GM23338 (cell line): ENCODE measurements around the gene IGFBP6. TPM values are rescaled to one million over a fixed set of nuclear protein-coding genes. Genes with fewer than 3 reads are reported as not detected.
A peak's percentile ranks its signal among the peaks of the same experiment; 100 is the strongest.
"Not testable (repeated sequence)": the region's sequence is repeated elsewhere in the genome, so short reads cannot be mapped to it uniquely, and the experiment has no call there.

Experiments
- ATAC-seq: fragments of 200-7000 bp; cut with Tn5 transposase; 3 replicates; pipeline ENCODE4 v1.9.1; 2020
- DNase-seq: peaks from one replicate; pipeline ENCODE4 v3.0.0-alpha.2; 2015; ENCODE audit warnings: low spot score
- H2AFZ ChIP-seq: fragments of 200-600 bp; sonication (generic); 2 replicates; pipeline ENCODE4 v1.8.0; 2016; ENCODE audit warnings: antibody characterized with exemption, mild to moderate bottlenecking, moderate library complexity
- H3F3A ChIP-seq: fragments of 200-600 bp; sonication (generic); replicated peaks from 2 replicates; pipeline ENCODE4 v1.8.0; 2017; ENCODE audit warnings: antibody characterized with exemption, mixed run types, low read depth
- H3K27ac ChIP-seq: fragments of 200-600 bp; sonication (generic); 2 replicates; pipeline ENCODE4 v1.6.1; 2016; ENCODE audit warnings: low read depth
- H3K27me3 ChIP-seq: fragments of 200-600 bp; sonication (generic); 2 replicates; pipeline ENCODE4 v1.8.0; 2016; ENCODE audit warnings: mild to moderate bottlenecking, mixed run types, moderate library complexity; ENCODE audit not compliant: insufficient read depth
- H3K36me3 ChIP-seq: fragments of 200-600 bp; sonication (generic); 2 replicates; pipeline ENCODE4 v1.8.0; 2016; ENCODE audit warnings: mild to moderate bottlenecking; ENCODE audit not compliant: insufficient read depth
- H3K4me1 ChIP-seq: fragments of 200-600 bp; sonication (generic); 2 replicates; pipeline ENCODE4 v1.8.0; 2016; ENCODE audit warnings: mild to moderate bottlenecking, moderate library complexity; ENCODE audit not compliant: insufficient read depth
- H3K4me2 ChIP-seq: fragments of 200-600 bp; sonication (generic); 2 replicates; pipeline ENCODE4 v1.7.1; 2017; ENCODE audit warnings: mixed run types
- H3K4me3 ChIP-seq: fragments of 200-600 bp; sonication (generic); 2 replicates; pipeline ENCODE4 v1.6.1; 2016; ENCODE audit warnings: mixed run types
- H3K79me2 ChIP-seq: fragments of 200-600 bp; sonication (generic); replicated peaks from 2 replicates; pipeline ENCODE4 v1.8.0; 2017; ENCODE audit warnings: mild to moderate bottlenecking; ENCODE audit not compliant: insufficient read depth
- H3K9me2 ChIP-seq: fragments of 200-600 bp; sonication (generic); 2 replicates; pipeline ENCODE4 v1.8.0; 2017; ENCODE audit not compliant: insufficient read depth
- H4K20me1 ChIP-seq: fragments of 200-600 bp; sonication (generic); replicated peaks from 2 replicates; pipeline ENCODE4 v1.8.0; 2017; ENCODE audit warnings: mild to moderate bottlenecking; ENCODE audit not compliant: insufficient read depth
- H3K27ac Mint-ChIP-seq: 2 replicates; pipeline ENCODE4 v1.8.0; 2020; ENCODE audit warnings: inconsistent platforms, mild to moderate bottlenecking, moderate library complexity, mixed read lengths
- H3K27me3 Mint-ChIP-seq: 3 replicates; pipeline ENCODE4 v1.8.0; 2022; ENCODE audit warnings: low read depth, mild to moderate bottlenecking, moderate library complexity, mixed read lengths, inconsistent platforms; ENCODE audit not compliant: insufficient read depth, poor library complexity
- H3K36me3 Mint-ChIP-seq: 3 replicates; pipeline ENCODE4 v1.8.0; 2021; ENCODE audit warnings: low read depth, mild to moderate bottlenecking, inconsistent platforms, moderate library complexity, mixed read lengths
- H3K4me1 Mint-ChIP-seq: 3 replicates; pipeline ENCODE4 v1.8.0; 2020; ENCODE audit warnings: mild to moderate bottlenecking, inconsistent platforms, mixed read lengths
- H3K4me3 Mint-ChIP-seq: 3 replicates; pipeline ENCODE4 v1.8.0; 2021; ENCODE audit warnings: moderate library complexity, mild to moderate bottlenecking, inconsistent platforms, mixed read lengths
- H3K9me3 Mint-ChIP-seq: 3 replicates; pipeline ENCODE4 v1.8.0; 2020; ENCODE audit warnings: moderate library complexity, mild to moderate bottlenecking, inconsistent platforms, mixed read lengths
- EZH2 ChIP-seq: fragments of 200-600 bp; sonication (generic); IDR thresholded peaks from one replicate; pipeline ENCODE4 v1.8.0; 2017; ENCODE audit warnings: antibody characterized with exemption, mild to moderate bottlenecking, low read depth; ENCODE audit not compliant: unreplicated experiment
- EZH2phosphoT487 ChIP-seq: fragments of 200-600 bp; sonication (generic); IDR thresholded peaks from one replicate; pipeline ENCODE4 v1.8.1; 2018; ENCODE audit warnings: antibody characterized with exemption; ENCODE audit not compliant: unreplicated experiment
- JUNB ChIP-seq: IDR thresholded peaks from one replicate; pipeline ENCODE4 v1.6.1; 2016; ENCODE audit warnings: antibody characterized with exemption; ENCODE audit not compliant: unreplicated experiment
- NANOG ChIP-seq: IDR thresholded peaks from 2 replicates; pipeline ENCODE4 v1.6.1; 2016; ENCODE audit warnings: antibody characterized with exemption, borderline replicate concordance
- POLR2AphosphoS5 ChIP-seq: IDR thresholded peaks from 2 replicates; pipeline ENCODE4 v1.6.1; 2016; ENCODE audit warnings: antibody characterized with exemption, low read depth
- STAT1 ChIP-seq: IDR thresholded peaks from one replicate; pipeline ENCODE4 v1.6.1; 2016; ENCODE audit warnings: antibody characterized with exemption; ENCODE audit not compliant: unreplicated experiment
- ZNF114 ChIP-seq: fragments of 250-450 bp; sonication (Bioruptor Pico); IDR thresholded peaks from 2 replicates; pipeline ENCODE4 v1.5.0; 2020; ENCODE audit warnings: mild to moderate bottlenecking, moderate library complexity
- polyA plus RNA-seq: library from polyadenylated mRNA; unstranded; fragments of >200 nt; fragmentation: Nextera tagmentation; extraction: Ambion mirVana; gene quantifications from 2 replicates; pipeline ENCODE4 v1.2.1, GENCODE V29; 2016
- total RNA-seq: library from RNA; depleted of rRNA; stranded (reverse); fragments of >200 nt; shearing (Covaris generic); gene quantifications from 2 replicates; pipeline ENCODE4 v1.2.3, GENCODE V29; 2014
- TF ChIP-seq, protein P1 (sequence below), 2 experiments: fragments of 200-600 bp in 1 of 2; sonication (generic) in 1 of 2; conservative IDR thresholded peaks; 2 replicates each; pipeline versions ENCODE4 v1.5.1 to v1.6.1; 2016 to 2017; ENCODE audit warnings: antibody characterized with exemption in 2 of 2, low read depth in 2 of 2, mild to moderate bottlenecking in 2 of 2, moderate library complexity in 1 of 2
- TF ChIP-seq, protein P2 (sequence below): IDR thresholded peaks from one replicate; pipeline ENCODE4 v1.6.1; 2018; ENCODE audit warnings: antibody characterized with exemption; ENCODE audit not compliant: unreplicated experiment
- TF ChIP-seq, protein P3 (sequence below): fragments of 250-450 bp; sonication (Bioruptor Pico); IDR thresholded peaks from 2 replicates; pipeline ENCODE4 v1.5.0; 2020; ENCODE audit warnings: mild to moderate bottlenecking, moderate library complexity

The IGFBP6 gene
- total and polyA plus RNA-seq, 2 experiments from 2014 or later: 14.7 to 16.6 TPM

DNA sequence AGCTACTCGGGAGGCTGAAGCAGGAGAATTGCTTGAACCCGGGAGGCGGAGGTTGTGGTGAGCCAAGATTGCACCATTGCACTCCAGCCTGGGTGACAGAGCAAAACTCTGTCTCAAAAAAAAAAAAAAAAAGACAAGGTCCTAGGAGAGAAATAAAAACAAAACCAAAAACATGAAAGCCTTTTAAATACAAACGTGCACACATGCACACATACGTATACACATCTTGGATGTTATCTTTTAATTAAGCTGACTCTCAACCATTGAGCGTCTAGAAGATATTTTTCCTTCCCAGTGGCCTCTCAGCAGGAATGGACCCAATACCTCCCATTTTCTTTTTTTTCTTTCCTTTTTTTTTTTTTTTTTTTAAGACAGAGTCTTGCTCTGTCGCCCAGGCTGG lies 15.0 kb downstream of the IGFBP6 start:
- H3K4me1 Mint-ChIP-seq, H3K4me3 Mint-ChIP-seq: not testable (repeated sequence)
- peaks cover 14% of the 10 kb centered on the region; the same call in 2 of the 3 replicates for H3K9me3 Mint-ChIP-seq

DNA sequence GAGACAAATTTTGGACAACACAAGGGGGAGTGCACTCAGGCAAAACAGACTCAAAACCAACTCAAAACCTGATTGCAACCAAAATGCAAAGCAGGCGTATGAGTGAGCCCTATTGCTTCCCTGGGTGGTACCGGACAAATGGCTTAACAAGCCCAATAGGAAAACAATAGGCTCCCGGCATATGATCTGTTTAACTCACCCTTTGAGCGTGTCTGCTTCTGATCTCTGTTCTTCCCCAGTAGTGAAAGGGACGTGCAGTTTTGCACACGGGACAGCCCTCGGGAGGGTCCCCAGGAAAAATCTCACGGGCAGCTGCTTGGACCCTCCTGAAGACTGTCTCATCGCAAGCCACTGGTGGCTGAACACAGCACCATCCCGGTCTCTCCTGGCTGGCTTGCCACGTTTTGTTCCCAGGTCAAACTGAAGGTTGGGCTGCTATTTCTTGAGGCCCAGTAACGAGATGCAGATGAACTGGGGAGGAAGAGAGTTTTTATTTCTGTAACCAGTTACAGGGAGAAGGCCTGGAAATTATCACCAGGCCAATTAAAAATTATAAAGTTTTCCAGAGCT lies 15.8 kb downstream of the IGFBP6 start:
- H3K4me2 ChIP-seq: no peak overlapping the region
- H3K9me2 ChIP-seq: no peaks in the 10 kb centered on the region
- no peak overlapping the region for H3K4me3 Mint-ChIP-seq
- ATAC-seq: no peak
- H3K27ac Mint-ChIP-seq: no peak overlapping the region
- H3K79me2 ChIP-seq: no peaks in the 10 kb centered on the region
- peaks cover 3% of the 10 kb centered on the region for H3K27me3 Mint-ChIP-seq
- H3F3A ChIP-seq: 0 out of 2 replicates have a peak, but pooled peaks cover 4% of the 10 kb centered on the region
- H3K36me3 ChIP-seq: no peaks in the 10 kb centered on the region; the same call in 1 of the 2 replicates
- H3K9me3 Mint-ChIP-seq: peaks cover 14% of the 10 kb centered on the region; the same call in 2 of the 3 replicates
- H3K4me1 ChIP-seq: 0 out of 2 replicates have a peak, but pooled peaks cover under 1% of the 10 kb centered on the region
- no peak overlapping the region for H3K27ac ChIP-seq
- DNase-seq: no peak
- H3K27me3 ChIP-seq: no peaks in the 10 kb centered on the region
- H4K20me1 ChIP-seq: no peaks in the 10 kb centered on the region
- no peak overlapping the region for H3K4me3 ChIP-seq
- H3K36me3 Mint-ChIP-seq: peaks cover 3% of the 10 kb centered on the region; the same call in 1 of the 3 replicates
- H2AFZ ChIP-seq: peak overlapping the region; percentile 38
- no peaks in the 10 kb centered on the region; the same call in 2 of the 3 replicates for H3K4me1 Mint-ChIP-seq
- TF ChIP-seq, protein P1, sequence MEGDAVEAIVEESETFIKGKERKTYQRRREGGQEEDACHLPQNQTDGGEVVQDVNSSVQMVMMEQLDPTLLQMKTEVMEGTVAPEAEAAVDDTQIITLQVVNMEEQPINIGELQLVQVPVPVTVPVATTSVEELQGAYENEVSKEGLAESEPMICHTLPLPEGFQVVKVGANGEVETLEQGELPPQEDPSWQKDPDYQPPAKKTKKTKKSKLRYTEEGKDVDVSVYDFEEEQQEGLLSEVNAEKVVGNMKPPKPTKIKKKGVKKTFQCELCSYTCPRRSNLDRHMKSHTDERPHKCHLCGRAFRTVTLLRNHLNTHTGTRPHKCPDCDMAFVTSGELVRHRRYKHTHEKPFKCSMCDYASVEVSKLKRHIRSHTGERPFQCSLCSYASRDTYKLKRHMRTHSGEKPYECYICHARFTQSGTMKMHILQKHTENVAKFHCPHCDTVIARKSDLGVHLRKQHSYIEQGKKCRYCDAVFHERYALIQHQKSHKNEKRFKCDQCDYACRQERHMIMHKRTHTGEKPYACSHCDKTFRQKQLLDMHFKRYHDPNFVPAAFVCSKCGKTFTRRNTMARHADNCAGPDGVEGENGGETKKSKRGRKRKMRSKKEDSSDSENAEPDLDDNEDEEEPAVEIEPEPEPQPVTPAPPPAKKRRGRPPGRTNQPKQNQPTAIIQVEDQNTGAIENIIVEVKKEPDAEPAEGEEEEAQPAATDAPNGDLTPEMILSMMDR (conservative IDR thresholded peaks at IDR 0.05; ENCODE audit: low read depth in 2 of 2): no peak
- no peak for TF ChIP-seq JUNB
- no peak for TF ChIP-seq EZH2phosphoT487
- no peak for TF ChIP-seq POLR2AphosphoS5
- TF ChIP-seq, protein P2, sequence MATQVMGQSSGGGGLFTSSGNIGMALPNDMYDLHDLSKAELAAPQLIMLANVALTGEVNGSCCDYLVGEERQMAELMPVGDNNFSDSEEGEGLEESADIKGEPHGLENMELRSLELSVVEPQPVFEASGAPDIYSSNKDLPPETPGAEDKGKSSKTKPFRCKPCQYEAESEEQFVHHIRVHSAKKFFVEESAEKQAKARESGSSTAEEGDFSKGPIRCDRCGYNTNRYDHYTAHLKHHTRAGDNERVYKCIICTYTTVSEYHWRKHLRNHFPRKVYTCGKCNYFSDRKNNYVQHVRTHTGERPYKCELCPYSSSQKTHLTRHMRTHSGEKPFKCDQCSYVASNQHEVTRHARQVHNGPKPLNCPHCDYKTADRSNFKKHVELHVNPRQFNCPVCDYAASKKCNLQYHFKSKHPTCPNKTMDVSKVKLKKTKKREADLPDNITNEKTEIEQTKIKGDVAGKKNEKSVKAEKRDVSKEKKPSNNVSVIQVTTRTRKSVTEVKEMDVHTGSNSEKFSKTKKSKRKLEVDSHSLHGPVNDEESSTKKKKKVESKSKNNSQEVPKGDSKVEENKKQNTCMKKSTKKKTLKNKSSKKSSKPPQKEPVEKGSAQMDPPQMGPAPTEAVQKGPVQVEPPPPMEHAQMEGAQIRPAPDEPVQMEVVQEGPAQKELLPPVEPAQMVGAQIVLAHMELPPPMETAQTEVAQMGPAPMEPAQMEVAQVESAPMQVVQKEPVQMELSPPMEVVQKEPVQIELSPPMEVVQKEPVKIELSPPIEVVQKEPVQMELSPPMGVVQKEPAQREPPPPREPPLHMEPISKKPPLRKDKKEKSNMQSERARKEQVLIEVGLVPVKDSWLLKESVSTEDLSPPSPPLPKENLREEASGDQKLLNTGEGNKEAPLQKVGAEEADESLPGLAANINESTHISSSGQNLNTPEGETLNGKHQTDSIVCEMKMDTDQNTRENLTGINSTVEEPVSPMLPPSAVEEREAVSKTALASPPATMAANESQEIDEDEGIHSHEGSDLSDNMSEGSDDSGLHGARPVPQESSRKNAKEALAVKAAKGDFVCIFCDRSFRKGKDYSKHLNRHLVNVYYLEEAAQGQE: no peak
- TF ChIP-seq EZH2: no peak
- no peak for TF ChIP-seq STAT1
- TF ChIP-seq NANOG: no peak
- TF ChIP-seq, protein P3, sequence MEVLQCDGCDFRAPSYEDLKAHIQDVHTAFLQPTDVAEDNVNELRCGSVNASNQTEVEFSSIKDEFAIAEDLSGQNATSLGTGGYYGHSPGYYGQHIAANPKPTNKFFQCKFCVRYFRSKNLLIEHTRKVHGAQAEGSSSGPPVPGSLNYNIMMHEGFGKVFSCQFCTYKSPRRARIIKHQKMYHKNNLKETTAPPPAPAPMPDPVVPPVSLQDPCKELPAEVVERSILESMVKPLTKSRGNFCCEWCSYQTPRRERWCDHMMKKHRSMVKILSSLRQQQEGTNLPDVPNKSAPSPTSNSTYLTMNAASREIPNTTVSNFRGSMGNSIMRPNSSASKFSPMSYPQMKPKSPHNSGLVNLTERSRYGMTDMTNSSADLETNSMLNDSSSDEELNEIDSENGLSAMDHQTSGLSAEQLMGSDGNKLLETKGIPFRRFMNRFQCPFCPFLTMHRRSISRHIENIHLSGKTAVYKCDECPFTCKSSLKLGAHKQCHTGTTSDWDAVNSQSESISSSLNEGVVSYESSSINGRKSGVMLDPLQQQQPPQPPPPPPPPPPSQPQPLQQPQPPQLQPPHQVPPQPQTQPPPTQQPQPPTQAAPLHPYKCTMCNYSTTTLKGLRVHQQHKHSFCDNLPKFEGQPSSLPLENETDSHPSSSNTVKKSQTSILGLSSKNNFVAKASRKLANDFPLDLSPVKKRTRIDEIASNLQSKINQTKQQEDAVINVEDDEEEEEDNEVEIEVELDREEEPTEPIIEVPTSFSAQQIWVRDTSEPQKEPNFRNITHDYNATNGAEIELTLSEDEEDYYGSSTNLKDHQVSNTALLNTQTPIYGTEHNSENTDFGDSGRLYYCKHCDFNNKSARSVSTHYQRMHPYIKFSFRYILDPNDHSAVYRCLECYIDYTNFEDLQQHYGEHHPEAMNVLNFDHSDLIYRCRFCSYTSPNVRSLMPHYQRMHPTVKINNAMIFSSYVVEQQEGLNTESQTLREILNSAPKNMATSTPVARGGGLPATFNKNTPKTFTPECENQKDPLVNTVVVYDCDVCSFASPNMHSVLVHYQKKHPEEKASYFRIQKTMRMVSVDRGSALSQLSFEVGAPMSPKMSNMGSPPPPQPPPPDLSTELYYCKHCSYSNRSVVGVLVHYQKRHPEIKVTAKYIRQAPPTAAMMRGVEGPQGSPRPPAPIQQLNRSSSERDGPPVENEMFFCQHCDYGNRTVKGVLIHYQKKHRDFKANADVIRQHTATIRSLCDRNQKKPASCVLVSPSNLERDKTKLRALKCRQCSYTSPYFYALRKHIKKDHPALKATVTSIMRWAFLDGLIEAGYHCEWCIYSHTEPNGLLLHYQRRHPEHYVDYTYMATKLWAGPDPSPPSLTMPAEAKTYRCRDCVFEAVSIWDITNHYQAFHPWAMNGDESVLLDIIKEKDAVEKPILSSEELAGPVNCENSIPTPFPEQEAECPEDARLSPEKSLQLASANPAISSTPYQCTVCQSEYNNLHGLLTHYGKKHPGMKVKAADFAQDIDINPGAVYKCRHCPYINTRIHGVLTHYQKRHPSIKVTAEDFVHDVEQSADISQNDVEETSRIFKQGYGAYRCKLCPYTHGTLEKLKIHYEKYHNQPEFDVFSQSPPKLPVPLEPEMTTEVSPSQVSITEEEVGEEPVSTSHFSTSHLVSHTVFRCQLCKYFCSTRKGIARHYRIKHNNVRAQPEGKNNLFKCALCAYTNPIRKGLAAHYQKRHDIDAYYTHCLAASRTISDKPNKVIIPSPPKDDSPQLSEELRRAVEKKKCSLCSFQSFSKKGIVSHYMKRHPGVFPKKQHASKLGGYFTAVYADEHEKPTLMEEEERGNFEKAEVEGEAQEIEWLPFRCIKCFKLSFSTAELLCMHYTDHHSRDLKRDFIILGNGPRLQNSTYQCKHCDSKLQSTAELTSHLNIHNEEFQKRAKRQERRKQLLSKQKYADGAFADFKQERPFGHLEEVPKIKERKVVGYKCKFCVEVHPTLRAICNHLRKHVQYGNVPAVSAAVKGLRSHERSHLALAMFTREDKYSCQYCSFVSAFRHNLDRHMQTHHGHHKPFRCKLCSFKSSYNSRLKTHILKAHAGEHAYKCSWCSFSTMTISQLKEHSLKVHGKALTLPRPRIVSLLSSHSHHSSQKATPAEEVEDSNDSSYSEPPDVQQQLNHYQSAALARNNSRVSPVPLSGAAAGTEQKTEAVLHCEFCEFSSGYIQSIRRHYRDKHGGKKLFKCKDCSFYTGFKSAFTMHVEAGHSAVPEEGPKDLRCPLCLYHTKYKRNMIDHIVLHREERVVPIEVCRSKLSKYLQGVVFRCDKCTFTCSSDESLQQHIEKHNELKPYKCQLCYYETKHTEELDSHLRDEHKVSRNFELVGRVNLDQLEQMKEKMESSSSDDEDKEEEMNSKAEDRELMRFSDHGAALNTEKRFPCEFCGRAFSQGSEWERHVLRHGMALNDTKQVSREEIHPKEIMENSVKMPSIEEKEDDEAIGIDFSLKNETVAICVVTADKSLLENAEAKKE (CRISPR knock-in tag): no peak
- no peak for TF ChIP-seq ZNF114 (CRISPR knock-in tag)

More for the DNA sequence above, 15.0 kb downstream of the IGFBP6 start:
- not testable (repeated sequence) for H3K79me2 ChIP-seq, H3K27me3 ChIP-seq, H3K9me2 ChIP-seq, H3K36me3 ChIP-seq, H2AFZ ChIP-seq, ATAC-seq, H3K27me3 Mint-ChIP-seq, H3K36me3 Mint-ChIP-seq, H3K27ac Mint-ChIP-seq, H3F3A ChIP-seq, H3K4me3 ChIP-seq, H3K4me1 ChIP-seq, H3K27ac ChIP-seq, H3K4me2 ChIP-seq, H4K20me1 ChIP-seq, DNase-seq
